Fibroblast of lung (primary cell): ENCODE results near the gene INTS4. TPM values are rescaled to one million over a fixed set of nuclear protein-coding genes. Genes with fewer than 3 reads are reported as not detected.

Experiments
- DNase-seq, 2 donors: peaks; one replicate each; pipeline versions ENCODE4 v3.0.0 to v3.0.0-alpha.2; 2010; ENCODE audit warnings: low read depth in 2 of 2
- H2AFZ ChIP-seq: 2 replicates; pipeline ENCODE4 v1.5.1; 2012; ENCODE audit warnings: low read length, control low read depth, inconsistent platforms
- H3K27ac ChIP-seq: 2 replicates; pipeline ENCODE4 v1.5.1; 2011; ENCODE audit warnings: low read length, control low read depth; ENCODE audit not compliant: insufficient read depth
- H3K27me3 ChIP-seq: 2 replicates; pipeline ENCODE4 v1.5.1; 2011; ENCODE audit warnings: mild to moderate bottlenecking, low read length; ENCODE audit not compliant: control insufficient read depth, insufficient read depth
- H3K36me3 ChIP-seq: 2 replicates; pipeline ENCODE4 v1.5.1; 2011; ENCODE audit warnings: low read length; ENCODE audit not compliant: control insufficient read depth, insufficient read depth
- H3K4me1 ChIP-seq: 2 replicates; pipeline ENCODE4 v1.5.1; 2011; ENCODE audit warnings: low read length; ENCODE audit not compliant: control insufficient read depth, insufficient read depth; ENCODE audit errors: extremely low read depth
- H3K4me2 ChIP-seq: 2 replicates; pipeline ENCODE4 v1.5.1; 2011; ENCODE audit warnings: low read length, control low read depth; ENCODE audit not compliant: insufficient read depth; ENCODE audit errors: extremely low read depth
- H3K4me3 ChIP-seq, 4 experiments: fragments of 200-600 bp in 1 of 4; sonication (generic) in 1 of 4; replicated peaks in 1 of 4; 2 replicates each; pipeline ENCODE4 v1.5.1; 2011 to 2016; ENCODE audit warnings: low read length in 4 of 4, low read depth in 3 of 4, mild to moderate bottlenecking in 3 of 4, control low read depth in 2 of 4, inconsistent platforms in 1 of 4, mixed read lengths in 1 of 4; ENCODE audit not compliant: insufficient read depth in 1 of 4; ENCODE audit errors: control extremely low read depth in 1 of 4
- H3K79me2 ChIP-seq: 2 replicates; pipeline ENCODE4 v1.5.1; 2012; ENCODE audit warnings: mild to moderate bottlenecking, low read length, inconsistent platforms; ENCODE audit not compliant: control insufficient read depth, insufficient read depth
- H3K9ac ChIP-seq: 2 replicates; pipeline ENCODE4 v1.5.1; 2011; ENCODE audit warnings: mild to moderate bottlenecking, low read length, control low read depth; ENCODE audit not compliant: insufficient read depth
- H3K9me3 ChIP-seq: 2 replicates; pipeline ENCODE4 v1.5.1; 2012; ENCODE audit warnings: low read depth, low read length; ENCODE audit not compliant: control insufficient read depth, insufficient read depth
- H4K20me1 ChIP-seq: 2 replicates; pipeline ENCODE4 v1.5.1; 2011; ENCODE audit warnings: low read length; ENCODE audit not compliant: control insufficient read depth, insufficient read depth; ENCODE audit errors: extremely low read depth
- CTCF ChIP-seq, 2 donors: IDR thresholded peaks in 1 of 2; conservative IDR thresholded peaks in 1 of 2; 1 replicate in 1 of 2; 2 replicates in 1 of 2; pipeline ENCODE4 v1.5.1; 2011 to 2012; ENCODE audit warnings: low read length in 2 of 2, control low read depth in 1 of 2, inconsistent platforms in 1 of 2, low read depth in 1 of 2, mild to moderate bottlenecking in 1 of 2
- EZH2 ChIP-seq: IDR thresholded peaks from 2 replicates; pipeline ENCODE4 v1.5.1; 2012; ENCODE audit warnings: low read length, control low read depth, mild to moderate bottlenecking; ENCODE audit errors: missing control alignments
- polyA plus RNA-seq, 2 donors: library from polyadenylated mRNA; depleted of rRNA in 1 of 2; stranded (reverse) in 1 of 2; unstranded in 1 of 2; fragments of >200 nt; gene quantifications; 2 replicates each; pipeline ENCODE4 v1.2.1, GENCODE V29; 2011 to 2012; ENCODE audit warnings: missing spikeins in 1 of 2
- total RNA-seq: library from RNA; depleted of rRNA; stranded (reverse); fragments of >200 nt; gene quantifications from 2 replicates; pipeline ENCODE4 v1.2.1, GENCODE V29; 2014

Gene INTS4
- total and polyA plus RNA-seq, 2 donors (not counting 1 experiment from before 2014, with no cell fraction given), result 17.2 to 38.6 TPM

GRCh38 chr11:78025378-78025777, 30.9 kb upstream of the INTS4 start:
- no peak for TF ChIP-seq CTCF (conservative IDR thresholded peaks at IDR 0.05 in 1 of 2, IDR thresholded peaks at IDR 0.05 in 1 of 2; ENCODE audit: low read depth in 1 of 2, low read length in 2 of 2)
- no peak overlapping the region for H2AFZ ChIP-seq
- H3K27ac ChIP-seq, result no peak overlapping the region

GRCh38 chr11:78023426-78023825, 29.0 kb upstream of the INTS4 start:
- no peaks in the 10 kb centered on the region for H3K36me3 ChIP-seq
- no peak for DNase-seq
- peaks cover 3% of the 10 kb centered on the region for H3K4me1 ChIP-seq
- peak overlapping the region; percentile 79 for H2AFZ ChIP-seq
- H3K27ac ChIP-seq, result no peak overlapping the region
- no peak overlapping the region for H3K9ac ChIP-seq
- H3K79me2 ChIP-seq, result no peaks in the 10 kb centered on the region
- no peaks in the 10 kb centered on the region for H3K27me3 ChIP-seq
- H3K4me2 ChIP-seq, result peak overlapping the region; percentile 83
- no peaks in the 10 kb centered on the region for H3K9me3 ChIP-seq
- H3K4me3 ChIP-seq, result peak overlapping the region; percentile 41 to 56 (median 47)
- no peak for TF ChIP-seq CTCF (conservative IDR thresholded peaks at IDR 0.05 in 1 of 2, IDR thresholded peaks at IDR 0.05 in 1 of 2; ENCODE audit: low read depth in 1 of 2, low read length in 2 of 2)
- no peak for TF ChIP-seq EZH2
- no peaks in the 10 kb centered on the region for H4K20me1 ChIP-seq

More at GRCh38 chr11:78025378-78025777, 30.9 kb upstream of the INTS4 start:
- no peaks in the 10 kb centered on the region for H3K27me3 ChIP-seq
- H4K20me1 ChIP-seq, result no peaks in the 10 kb centered on the region
- no peak overlapping the region for H3K4me2 ChIP-seq
- no peaks in the 10 kb centered on the region for H3K79me2 ChIP-seq
- no peaks in the 10 kb centered on the region for H3K36me3 ChIP-seq
- no peak overlapping the region for H3K9ac ChIP-seq
- no peak overlapping the region for H3K4me3 ChIP-seq
- peaks cover 3% of the 10 kb centered on the region for H3K4me1 ChIP-seq
- no peaks in the 10 kb centered on the region for H3K9me3 ChIP-seq
- no peak for DNase-seq

GRCh38 chr11:78022397-78023396, 28.2 kb upstream of the INTS4 start, which contains the start of gene KCTD14:
KCTD14 (minus strand) TSS chr11:78023276; CDS start chr11:78023249, 27 bp downstream.
- H2AFZ ChIP-seq, result peak within 1 kb of the TSS; percentile 79
- no peaks in the 10 kb centered on the region for H3K36me3 ChIP-seq
- H3K79me2 ChIP-seq, result no peaks in the 10 kb centered on the region
- peak within 1 kb of the TSS; percentile 41 to 56 (median 47) for H3K4me3 ChIP-seq
- DNase-seq, result no peak
- peak within 1 kb of the TSS; percentile 83 for H3K4me2 ChIP-seq
- peaks cover 3% of the 10 kb centered on the region for H3K4me1 ChIP-seq
- no peaks in the 10 kb centered on the region for H3K27me3 ChIP-seq
- no peaks in the 10 kb centered on the region for H3K9me3 ChIP-seq
- H3K27ac ChIP-seq, result no peak within 1 kb of the TSS
- no peaks in the 10 kb centered on the region for H4K20me1 ChIP-seq
- TF ChIP-seq CTCF (conservative IDR thresholded peaks at IDR 0.05 in 1 of 2, IDR thresholded peaks at IDR 0.05 in 1 of 2; ENCODE audit: low read depth in 1 of 2, low read length in 2 of 2), result no peak
- TF ChIP-seq EZH2, result no peak
- H3K9ac ChIP-seq, result peak within 1 kb of the TSS; percentile 13
